CD4-positive, alpha-beta T cell treated with Interleukin-21 for 1 hour (primary cell): Measurements from ENCODE around the gene NOTO.
A peak's percentile ranks its signal among the peaks of the same experiment; 100 is the strongest.

Experiments used
- DNase-seq: peaks from one replicate; pipeline ENCODE4 v3.0.0-alpha.2; 2020

The NOTO gene

GRCh38 chr2:73203055-73203681 is 794 bp downstream of the NOTO start:
- no peak for DNase-seq

GRCh38 chr2:73205611-73206010 is 3.2 kb downstream of the NOTO start:
- DNase-seq = no peak

DNA sequence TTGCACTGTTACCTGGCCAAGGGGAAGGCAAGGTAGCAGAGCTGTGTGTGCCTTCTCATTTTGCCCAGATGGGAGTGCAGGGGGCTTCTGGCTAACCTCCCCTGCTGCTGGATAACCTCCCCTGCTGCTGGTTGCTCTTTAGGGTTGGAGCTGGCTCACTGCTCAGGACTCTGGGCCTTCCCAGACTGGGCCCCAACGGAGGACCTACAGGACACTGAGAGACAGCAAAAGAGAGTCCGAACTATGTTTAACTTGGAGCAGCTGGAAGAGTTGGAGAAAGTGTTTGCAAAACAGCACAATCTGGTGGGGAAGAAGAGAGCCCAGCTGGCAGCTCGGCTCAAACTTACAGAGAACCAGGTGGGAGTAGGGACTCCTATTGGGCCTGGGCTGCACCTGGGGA is 5.9 kb downstream of the NOTO start:
- no peak for DNase-seq

DNA sequence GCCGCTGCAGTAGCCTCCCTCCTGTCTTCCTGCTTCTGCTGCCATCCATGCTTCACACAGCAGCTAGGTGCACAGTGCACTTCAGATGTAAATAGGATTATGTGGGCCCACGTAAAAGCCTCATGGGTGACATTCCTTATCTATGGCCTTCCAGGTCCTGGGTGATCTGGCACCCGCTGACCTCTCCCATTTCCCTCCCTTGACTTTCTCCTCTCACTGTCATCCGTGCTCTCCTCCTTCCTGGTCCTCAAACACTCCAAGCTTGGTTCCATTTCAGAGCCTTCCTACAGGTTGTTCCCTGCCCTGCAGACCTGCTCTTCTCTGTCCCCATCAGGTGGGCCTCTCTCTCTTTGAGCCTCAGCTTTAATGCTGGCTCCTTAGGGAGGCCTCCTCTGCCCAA is 7.6 kb downstream of the NOTO start:
- DNase-seq = no peak

GRCh38 chr2:73210696-73211095 is 8.3 kb downstream of the NOTO start:
- no peak for DNase-seq

GRCh38 chr2:73212098-73212447 is 9.7 kb downstream of the NOTO start:
- no peak for DNase-seq

DNA sequence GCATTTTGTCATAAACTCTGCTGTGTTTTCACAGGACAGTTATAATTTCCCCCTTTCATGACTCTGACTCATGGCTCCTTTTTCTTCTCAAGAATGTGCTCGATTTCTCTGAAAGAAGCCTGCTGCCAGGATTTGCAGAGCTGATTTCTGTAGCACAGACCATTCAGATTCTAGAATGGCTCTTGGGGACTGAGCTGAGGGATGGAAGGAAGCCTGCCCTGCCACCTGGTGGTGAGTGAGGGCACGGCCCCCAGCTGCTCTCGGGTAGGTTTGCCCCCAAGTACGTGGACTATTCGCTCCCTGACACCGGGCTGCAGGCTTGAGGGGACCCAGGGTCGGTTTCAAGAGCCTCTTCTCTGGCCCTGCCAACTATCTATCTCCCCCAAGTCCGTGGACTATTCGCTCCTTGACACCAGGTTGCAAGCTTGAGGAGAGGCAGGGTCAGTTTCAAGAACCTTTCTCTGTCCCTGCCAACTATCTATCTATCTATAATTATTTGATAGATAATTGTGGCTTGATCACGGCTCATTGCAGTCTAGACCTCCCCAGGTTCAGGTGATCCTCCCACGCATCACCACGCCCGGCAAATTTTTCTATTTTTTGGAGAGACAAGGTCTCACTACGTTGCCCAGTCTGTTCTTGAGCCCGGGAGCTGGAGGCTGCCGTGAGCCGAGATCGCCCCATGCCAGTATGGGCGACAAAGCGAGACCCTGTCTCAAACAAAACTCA is 10.2 kb downstream of the NOTO start:
- peak; percentile 74 for DNase-seq

GRCh38 chr2:73214120-73215035 is 12.0 kb downstream of the NOTO start, which contains the start of gene SMYD5:
SMYD5 (plus strand) TSS chr2:73214245; CDS start chr2:73214267, 22 bp downstream.
- peak; percentile 92 for DNase-seq

- no peak for DNase-seq
Observed at GRCh38 chr2:73215254-73215653, 12.9 kb downstream of the NOTO start.

DNA sequence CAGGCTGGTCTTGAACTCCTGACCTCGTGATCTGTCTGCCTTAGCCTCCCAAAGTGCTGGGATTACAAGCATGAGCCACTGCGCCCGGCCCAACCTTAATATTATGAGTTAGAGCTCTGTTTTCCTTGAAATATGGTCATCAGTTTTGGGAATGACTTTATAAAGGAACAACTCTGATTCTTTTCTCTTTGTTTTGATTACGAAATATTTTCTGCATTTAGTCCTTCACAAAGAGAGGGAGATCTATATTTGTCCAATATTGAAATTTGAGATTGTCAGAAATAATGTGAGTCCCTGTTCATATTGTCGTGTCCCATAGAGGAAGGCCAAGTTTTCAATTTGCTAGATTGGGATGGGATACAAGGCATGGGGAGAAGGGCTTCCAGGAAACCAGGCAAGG is 14.8 kb downstream of the NOTO start:
- DNase-seq = no peak

DNA sequence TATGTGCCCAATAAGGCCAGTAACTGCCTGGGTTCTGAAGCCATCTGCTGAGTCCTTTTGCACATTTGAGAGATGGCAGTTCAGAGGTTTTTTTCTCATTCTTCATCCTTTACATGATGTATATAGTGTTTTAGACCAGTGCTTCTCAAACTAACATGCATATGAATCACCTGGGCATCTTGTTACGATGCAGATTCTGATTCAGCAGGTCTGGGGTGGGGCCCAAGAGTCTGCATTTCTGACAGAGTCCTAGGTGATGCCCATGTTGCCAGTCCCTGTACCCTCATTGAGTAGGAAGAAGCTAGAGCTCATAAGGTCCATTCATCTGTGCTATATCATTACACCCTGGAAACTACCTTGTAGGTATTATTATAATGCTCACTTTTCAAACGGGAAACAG is 15.5 kb downstream of the NOTO start:
- DNase-seq = no peak

GRCh38 chr2:73218298-73218697 is 15.9 kb downstream of the NOTO start:
- DNase-seq = no peak

DNA sequence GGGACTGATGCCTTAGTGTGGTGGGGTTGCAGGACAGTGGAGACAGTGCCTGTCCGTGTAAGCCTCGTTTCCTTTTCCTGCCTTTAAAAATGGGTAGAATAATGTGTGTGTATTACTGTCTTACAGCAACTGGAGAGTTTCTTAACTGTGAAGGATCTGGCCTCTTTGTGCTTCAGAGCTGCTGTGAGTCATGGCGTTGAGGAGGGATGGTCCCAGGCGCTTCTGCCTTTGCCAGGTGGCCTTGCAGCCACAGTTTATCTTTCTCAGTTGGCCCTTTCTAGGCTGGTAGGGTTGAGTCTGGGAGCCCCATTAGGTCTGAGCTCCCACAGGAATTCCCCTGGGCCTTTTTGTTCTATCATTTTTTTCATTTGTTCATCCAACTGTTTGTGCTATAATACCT is 21.4 kb downstream of the NOTO start:
- DNase-seq = no peak

- no peak for DNase-seq
Observed at GRCh38 chr2:73225513-73226360, 23.4 kb downstream of the NOTO start.

DNA sequence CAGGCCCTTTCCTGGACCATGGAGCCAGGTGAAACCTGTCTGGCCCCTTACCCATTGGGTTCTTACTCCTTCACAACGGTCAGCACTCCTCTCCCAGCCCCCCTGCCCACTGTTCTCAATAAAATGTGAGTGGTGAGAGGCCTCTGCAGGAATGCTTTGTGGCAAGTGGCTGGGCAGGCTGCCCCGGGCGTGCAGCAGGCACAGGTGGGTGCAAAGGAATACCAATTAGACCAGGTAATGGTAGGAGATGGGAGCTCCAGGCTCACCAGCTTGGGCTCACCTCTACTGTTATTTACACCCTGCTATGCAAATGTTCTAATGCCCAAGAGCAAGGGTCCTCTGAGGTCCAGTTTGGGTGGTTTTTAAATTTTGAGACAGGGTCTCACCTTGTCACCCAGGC is 24.7 kb downstream of the NOTO start:
- DNase-seq = no peak

- no peak for DNase-seq
Observed at GRCh38 chr2:73228631-73229030, 26.3 kb downstream of the NOTO start.

- peak; percentile 37 for DNase-seq
Observed at GRCh38 chr2:73232403-73233153, 30.2 kb downstream of the NOTO start.

- peak; percentile 98 for DNase-seq
Observed at GRCh38 chr2:73233154-73233931, 31.0 kb downstream of the NOTO start, which contains the start of gene PRADC1. PRADC1 (minus strand) TSS chr2:73233239; CDS start chr2:73233160, 79 bp downstream.

DNA sequence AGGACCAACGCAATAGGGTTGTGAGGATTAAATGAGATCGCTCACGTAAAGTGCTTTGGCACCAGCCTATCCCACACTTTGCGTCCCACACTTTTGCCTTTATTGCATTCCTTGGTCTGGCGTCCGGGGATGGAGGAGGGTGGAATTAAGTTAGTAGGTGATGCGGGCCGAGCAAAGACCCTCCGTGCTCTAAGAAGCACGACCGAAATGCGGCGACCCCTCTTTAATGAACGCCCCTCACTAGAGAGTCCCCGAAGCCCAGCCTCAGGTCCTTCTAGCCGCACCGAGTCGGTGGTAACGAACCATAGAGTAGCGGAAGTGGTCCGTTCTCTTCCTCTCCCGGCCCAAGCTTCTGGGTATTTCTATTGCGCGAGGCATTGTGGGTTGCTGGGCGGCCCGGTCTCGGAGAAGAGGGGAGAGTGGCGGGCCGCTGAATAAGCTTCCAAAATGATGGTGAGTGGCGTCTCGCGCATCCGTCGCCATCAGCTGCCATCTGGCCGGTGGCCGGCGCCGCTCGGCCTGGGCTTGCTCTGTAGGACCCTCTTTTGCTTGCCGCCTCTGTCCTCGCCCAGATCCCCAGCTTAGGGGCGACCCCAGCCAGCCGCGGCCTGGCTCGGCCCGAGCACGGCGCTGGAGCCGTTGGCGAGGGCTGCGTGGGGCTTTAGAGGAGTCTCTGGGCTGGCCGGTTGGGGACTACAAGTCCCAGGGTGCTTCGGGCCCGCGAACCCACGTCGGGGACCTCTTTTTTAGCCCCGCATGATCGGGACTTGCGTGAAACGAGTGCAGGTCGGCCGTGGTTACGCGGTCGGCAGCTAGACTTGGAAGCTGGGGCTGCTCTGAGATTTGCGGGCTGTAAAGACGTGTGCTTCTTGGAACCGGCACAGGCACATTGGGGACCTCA is 31.8 kb downstream of the NOTO start, which contains the start of gene CCT7:
Gene CCT7, plus strand, starts transcription at position 377 of the 901 bp plus-strand sequence. Its CDS starts 71 bp downstream, at position 448.
- peak; percentile 93 for DNase-seq
